GM12864 (cell line): ENCODE measurements around the gene CDK14.

Source experiments
- DNase-seq: peaks from one replicate; pipeline ENCODE4 v3.0.0-alpha.2; 2011; ENCODE audit warnings: low read depth
- H3K4me3 ChIP-seq: 2 replicates; pipeline ENCODE4 v1.5.1; 2011; ENCODE audit warnings: mild to moderate bottlenecking, low read depth, low read length, control low read depth
- CTCF ChIP-seq: IDR thresholded peaks from 2 replicates; pipeline ENCODE4 v1.5.1; 2011; ENCODE audit warnings: low read depth, mild to moderate bottlenecking, moderate library complexity, low read length, control low read depth, inconsistent platforms; ENCODE audit errors: missing control alignments

The CDK14 gene

DNA sequence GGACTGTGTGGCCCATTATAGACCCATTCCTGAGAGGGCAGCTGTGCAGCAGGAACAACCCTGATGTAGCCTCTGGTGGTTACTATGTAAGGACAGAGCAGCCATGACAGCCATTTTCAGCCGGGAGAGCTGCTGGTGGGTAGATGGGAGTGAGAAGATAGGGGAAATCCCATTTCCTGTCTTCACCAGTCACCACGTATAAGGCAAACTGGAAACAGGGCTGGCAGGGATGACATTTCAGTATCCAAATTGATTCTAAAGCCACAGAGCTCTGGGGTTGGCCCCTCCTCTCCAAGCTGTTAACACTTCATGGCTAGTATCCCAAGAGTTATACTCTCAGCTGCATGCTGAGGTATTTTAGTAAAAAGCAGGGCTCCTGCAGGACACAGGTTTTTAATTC lies 652.9 kb downstream of the CDK14 start:
- TF ChIP-seq CTCF = no peak
- DNase-seq = no peak
- no peak overlapping the region for H3K4me3 ChIP-seq

- DNase-seq = no peak
- TF ChIP-seq CTCF = no peak
- H3K4me3 ChIP-seq = no peak overlapping the region
Measured at GRCh38 chr7:91249506-91250233, 653.5 kb downstream of the CDK14 start.

DNA sequence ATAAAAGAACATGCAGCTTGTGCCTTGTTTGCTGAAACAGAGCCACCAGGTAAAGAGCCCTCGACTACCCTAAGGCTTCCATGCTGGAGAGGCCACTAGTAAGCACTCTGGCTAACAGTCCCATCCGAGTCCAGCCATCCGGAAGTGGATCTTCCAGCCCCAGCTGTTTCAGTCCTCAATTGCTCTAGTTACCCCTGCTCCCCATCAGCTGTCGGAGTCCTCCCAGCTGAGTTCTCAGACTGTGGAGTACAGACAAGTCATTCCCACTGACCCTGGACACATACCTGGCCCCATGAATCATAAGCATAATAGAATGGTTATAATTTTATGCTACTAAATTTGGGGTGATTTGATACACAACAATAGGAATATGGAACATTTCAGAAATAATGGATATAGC lies 654.6 kb downstream of the CDK14 start:
- no peak for TF ChIP-seq CTCF
- no peak for DNase-seq
- H3K4me3 ChIP-seq = no peak overlapping the region

DNA sequence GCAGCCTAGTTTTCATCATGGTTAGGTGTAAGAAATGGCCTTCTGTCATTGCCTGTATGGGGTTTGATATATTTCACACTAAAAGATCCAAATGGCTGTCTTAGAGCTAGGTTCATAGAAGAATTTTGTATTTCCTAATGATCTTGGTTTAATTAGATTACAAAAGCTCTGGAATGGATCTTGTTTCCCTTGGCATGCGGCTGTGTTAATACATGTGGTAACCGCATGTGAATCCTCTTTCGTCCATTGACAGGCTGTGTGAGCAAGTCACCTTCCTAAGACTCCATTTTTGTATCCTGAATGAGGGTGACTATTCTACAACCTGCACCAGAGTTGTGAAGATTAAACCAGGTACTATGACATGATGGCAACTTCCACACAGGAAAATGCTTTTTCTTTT lies 655.8 kb downstream of the CDK14 start:
- H3K4me3 ChIP-seq = no peak overlapping the region
- no peak for TF ChIP-seq CTCF
- no peak for DNase-seq
